Lower leg skin (tissue), 3 donors: Measurements from ENCODE around the gene NEDD9.

Experiments used
- CTCF ChIP-seq, 3 donors: fragments of 450-650 bp; IDR thresholded peaks; one replicate each; pipeline ENCODE4 v1.5.1; 2016; ENCODE audit warnings: antibody characterized with exemption in 3 of 3, mild to moderate bottlenecking in 3 of 3, moderate library complexity in 2 of 3
- POLR2A ChIP-seq, 2 donors: fragments of 450-650 bp; IDR thresholded peaks; one replicate each; pipeline ENCODE4 v1.6.1; 2016 to 2017; ENCODE audit warnings: antibody characterized with exemption in 2 of 2, mild to moderate bottlenecking in 1 of 2, moderate library complexity in 1 of 2

- TF ChIP-seq POLR2A (IDR thresholded peaks at IDR 0.05): no peak
- no peak for TF ChIP-seq CTCF (IDR thresholded peaks at IDR 0.05)
These were observed 47.9 kb upstream of the NEDD9 start for GRCh38 chr6:11280394-11280793.
